HuH-7.5 (cell line): ENCODE data around the gene CLDN11.

Experiments used
- DNase-seq: peaks from one replicate; pipeline ENCODE4 v3.0.0; 2011; ENCODE audit warnings: low spot score

The CLDN11 gene

DNA sequence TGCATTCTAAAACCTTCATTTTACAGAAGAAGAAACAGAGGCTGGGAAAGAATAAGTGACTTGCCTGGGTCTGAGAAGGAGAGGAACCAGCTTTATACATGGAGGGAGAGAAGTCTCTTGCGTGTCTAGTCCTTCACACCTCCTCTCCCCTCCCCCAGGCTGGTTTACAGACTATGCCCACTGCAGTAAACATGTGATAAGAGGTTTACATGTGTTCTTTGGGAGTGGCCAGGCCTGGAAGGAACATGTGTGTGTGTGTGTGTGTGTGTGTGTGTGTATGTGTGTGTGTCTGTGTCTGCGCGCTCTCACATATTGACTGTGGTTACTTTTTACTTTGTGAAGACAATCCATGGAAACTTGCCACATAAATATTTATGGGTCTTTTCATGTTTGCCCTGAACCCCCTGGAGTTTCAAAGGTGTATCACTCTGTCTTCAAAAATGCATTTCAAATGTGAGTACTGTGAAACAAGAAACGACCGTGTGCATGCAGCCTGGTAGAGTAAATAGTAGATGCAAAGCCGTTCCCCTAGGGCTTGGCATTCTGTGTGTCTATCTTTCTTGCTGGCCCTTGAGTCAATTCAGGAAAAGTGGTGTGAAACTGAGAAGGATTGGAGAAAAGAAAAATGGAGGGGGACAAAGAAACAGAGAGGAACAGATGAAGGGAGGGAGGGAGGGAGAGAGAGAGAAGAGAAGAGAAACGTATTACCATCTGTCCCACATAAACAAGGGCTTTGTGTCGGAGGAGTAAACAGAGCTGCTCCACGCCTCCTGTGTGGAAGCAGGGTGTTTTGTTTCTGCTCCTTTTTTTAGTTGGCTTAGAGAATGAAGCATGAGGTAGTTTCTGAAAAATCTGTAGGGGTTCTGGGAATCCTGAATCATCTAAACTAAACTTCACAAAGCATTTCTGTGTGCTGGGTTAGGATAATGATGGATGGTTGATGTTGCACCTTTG lies 51.7 kb downstream of the CLDN11 start:
- DNase-seq: no peak

- DNase-seq: no peak
These were observed 52.5 kb downstream of the CLDN11 start for GRCh38 chr3:170471149-170471548.

DNA sequence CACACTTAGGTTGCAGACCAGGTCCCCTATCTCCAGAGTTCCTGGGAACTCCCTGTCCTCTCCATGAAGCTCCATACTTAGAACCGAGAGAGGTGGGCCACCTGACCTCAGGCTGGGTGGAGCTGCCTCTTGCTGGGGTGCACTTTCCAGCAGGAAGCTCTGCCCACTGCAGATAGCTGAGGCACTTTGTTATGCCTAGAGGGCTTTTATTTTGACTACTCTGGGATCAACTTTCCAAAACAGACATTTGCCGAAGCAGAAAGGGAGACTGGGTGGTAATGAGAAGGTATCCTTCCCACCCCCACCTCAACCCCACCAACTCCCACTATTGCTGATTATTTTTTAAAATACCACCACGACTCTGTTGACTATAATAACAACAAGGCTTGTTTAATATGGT lies 54.7 kb downstream of the CLDN11 start:
- no peak for DNase-seq

- DNase-seq: no peak
These were observed 56.5 kb downstream of the CLDN11 start for GRCh38 chr3:170475092-170475685.

DNA sequence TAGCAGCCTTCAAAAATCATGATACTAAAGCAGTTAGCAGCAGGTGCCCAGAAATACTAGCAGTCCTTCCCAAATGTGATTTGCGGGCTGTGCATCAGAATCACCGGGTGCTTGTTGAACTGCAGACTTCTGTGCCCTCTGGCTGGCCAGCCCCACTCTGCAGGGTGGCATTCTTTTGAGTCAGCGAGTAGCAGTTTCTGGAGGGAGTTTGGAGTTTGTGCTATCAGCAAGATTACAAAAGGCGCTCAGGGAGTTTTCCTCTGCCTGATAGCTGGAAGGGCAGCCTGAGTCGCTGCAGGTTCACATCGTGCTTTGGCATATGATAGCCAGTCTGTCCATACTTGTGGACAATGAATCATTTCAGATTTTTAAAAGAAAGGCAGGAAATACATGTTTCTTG lies 57.6 kb downstream of the CLDN11 start:
- DNase-seq: no peak

- DNase-seq: no peak
These were observed 58.7 kb downstream of the CLDN11 start for GRCh38 chr3:170477395-170477794.

DNA sequence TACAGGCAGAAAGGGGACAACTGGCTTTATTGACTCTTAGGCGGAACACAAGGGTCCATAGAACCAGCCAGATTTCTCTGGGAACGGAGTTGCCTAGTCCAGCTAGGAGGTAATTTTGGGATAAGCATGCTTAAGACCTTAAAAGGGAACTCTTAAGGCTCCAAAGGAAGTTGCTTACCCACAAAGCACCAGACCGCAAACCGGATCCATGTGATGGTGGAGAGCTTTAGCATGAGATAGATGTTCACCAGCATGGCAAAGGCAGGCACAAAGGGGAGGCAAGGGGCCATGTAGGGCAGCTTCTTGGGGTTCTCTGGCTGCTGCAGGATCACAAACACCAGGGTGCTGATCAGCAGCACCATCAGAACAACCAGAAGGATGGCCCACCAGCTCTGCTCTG lies 61.4 kb downstream of the CLDN11 start:
- no peak for DNase-seq

DNA sequence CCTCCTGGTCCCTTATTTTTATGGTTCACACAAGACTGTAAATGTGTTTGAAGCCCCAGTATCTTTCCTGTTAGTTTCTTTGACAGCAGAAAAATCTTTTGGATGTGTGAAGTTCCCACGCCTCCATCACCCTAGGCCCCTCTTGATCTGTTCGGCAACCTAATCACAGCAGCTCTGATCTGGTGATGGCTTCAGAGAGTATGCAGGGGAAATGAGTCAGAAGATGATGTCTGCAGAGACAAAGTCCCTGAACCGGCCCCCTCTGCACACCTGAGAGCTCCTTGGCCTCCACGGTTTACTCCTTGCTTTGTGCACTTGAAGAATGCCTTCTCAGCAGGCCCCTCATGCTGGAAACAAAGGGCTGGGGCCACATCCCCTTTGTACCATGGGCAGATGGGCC lies 63.5 kb downstream of the CLDN11 start:
- no peak for DNase-seq

- no peak for DNase-seq
These were observed 65.0 kb downstream of the CLDN11 start for GRCh38 chr3:170483485-170484262.
